Heart left ventricle (tissue), 16 donors: Measurements from ENCODE around the gene NUDT2. TPM values are rescaled to one million over a fixed set of nuclear protein-coding genes. Genes with fewer than 3 reads are reported as not detected.

Experiments used
- ATAC-seq, 4 donors: fragments of 200-7000 bp; cut with Tn5 transposase; one replicate each; pipeline ENCODE4 v1.9.1; 2020 to 2022; ENCODE audit warnings: moderate library complexity in 4 of 4, mild to moderate bottlenecking in 3 of 4, moderate number of reproducible peaks in 1 of 4
- DNase-seq, 5 donors: peaks; one replicate each; pipeline ENCODE4 v3.0.0-alpha.2; 2020
- H3K27ac ChIP-seq, 12 donors: fragments of 200-600 bp; sonication (generic) in 4 of 12; one replicate each; pipeline versions ENCODE4 v1.5.0 to v1.8.0; 2016 to 2022; ENCODE audit warnings: mild to moderate bottlenecking in 2 of 12
- H3K27me3 ChIP-seq, 9 donors: fragments of 200-600 bp; sonication (generic) in 2 of 9; one replicate each; pipeline versions ENCODE4 v1.5.1 to v1.8.0; 2016 to 2022; ENCODE audit warnings: mild to moderate bottlenecking in 3 of 9
- H3K36me3 ChIP-seq, 9 donors: fragments of 200-600 bp; sonication (generic) in 2 of 9; one replicate each; pipeline versions ENCODE4 v1.5.0 to v1.8.0; 2018 to 2022; ENCODE audit warnings: mild to moderate bottlenecking in 2 of 9
- H3K4me1 ChIP-seq, 12 donors: fragments of 200-600 bp; sonication (generic) in 4 of 12; one replicate each; pipeline versions ENCODE4 v1.5.0 to v1.8.0; 2016 to 2022; ENCODE audit warnings: mild to moderate bottlenecking in 3 of 12
- H3K4me3 ChIP-seq, 12 donors: fragments of 200-600 bp; sonication (generic) in 4 of 12; one replicate each; pipeline versions ENCODE4 v1.5.0 to v1.8.0; 2017 to 2022; ENCODE audit warnings: mild to moderate bottlenecking in 9 of 12, moderate library complexity in 4 of 12
- H3K9me3 ChIP-seq, 12 donors: fragments of 200-600 bp; sonication (generic) in 4 of 12; one replicate each; pipeline versions ENCODE4 v1.5.0 to v1.8.0; 2016 to 2022; ENCODE audit warnings: mild to moderate bottlenecking in 1 of 12
- POLR2A ChIP-seq, 2 donors: fragments of 450-650 bp; IDR thresholded peaks; one replicate each; pipeline ENCODE4 v1.6.1; 2017; ENCODE audit warnings: antibody characterized with exemption in 2 of 2, mild to moderate bottlenecking in 2 of 2, moderate library complexity in 2 of 2
- WGBS, 4 donors: extraction: QIAGEN DNeasy Blood & Tissue Kit in 2 of 4; methylation state at CpG; one replicate each; pipeline versions ENCODE4 v1.1.5 to v1.1.7; 2013 to 2018; 5-methylcytosine and 5-hydroxymethylcytosine counted together
- intact Hi-C, 10 donors: fragments of 100-400 bp; cut with DNase I; formaldehyde crosslinking; loops; one replicate each; pipeline versions ENCODE4 v1.11.1 to v1.14.2; 2022
- polyA plus RNA-seq, 2 donors: library from polyadenylated mRNA; stranded (reverse); fragments of 200-250 nt; gene quantifications; one replicate each; pipeline ENCODE4 v1.2.3, GENCODE V29; 2013
- total RNA-seq, 9 donors: library from RNA; depleted of rRNA in 2 of 9; stranded (reverse); fragments of >200 nt in 2 of 9; fragmentation: NEBNext Ultra II Directional in 3 of 9; extraction: Animal tissue kit (Norgen Biotek cat#: 25700) in 3 of 9; gene quantifications; one replicate each; pipeline versions ENCODE4 v1.1.0 to v1.2.4, GENCODE V29; 2016 to 2023
- TF ChIP-seq, protein P1 (sequence below), 12 donors: fragments of 200-600 bp; sonication (generic) in 4 of 12; IDR thresholded peaks; one replicate each; pipeline versions ENCODE4 v1.5.0 to v1.8.0; 2018 to 2022; ENCODE audit warnings: antibody characterized with exemption in 12 of 12, mild to moderate bottlenecking in 5 of 12
- donor health status: ischemic (EF 13 %, LVEDD 7.1; RV severe dilation, severe dysfunction).
- donor health status: healthy with polysubstance abuse.
- donor health status: DM: no; HTN: yes; CAD: no.
- donor health status: DM: no; HTN: no; CAD: no.
- donor health status: ischemic (EF 25% LVEDD 6.9; RV normal size, moderate dysfunction).
- donor health status: ischemic (EF 25% LVEDD 5.7; RV mildly dilated, moderate dysfunction).
- donor health status: healthy.
- donor health status: DM: yes; HTN: yes; CAD: no.
- donor health status: ischemic (EF 35%, LVEDD 5.7; RV mildly dilated, moderate dysfunction).
- donor health status: nonischemic (EF 11% LVEDD 7.7; RV severe dilation, severe dysfunction).
- donor health status: DM: yes; HTN: yes; CAD: no.
- donor health status: PGD.
- donor health status: ischemic (EF 29% LVEDD 5.4; RV normal size, mild dysfunction).
- donor health status: nonischemic (EF 23%, LVEDD 6.1; RV moderate dilation, normal function).

The NUDT2 gene
- total and polyA plus RNA-seq, 11 donors, result 14.1 to 27.6 (median 17.5) TPM

- H3K27ac ChIP-seq, result no peak overlapping the region
- H3K4me3 ChIP-seq, result no peak overlapping the region
- TF ChIP-seq, protein P1, sequence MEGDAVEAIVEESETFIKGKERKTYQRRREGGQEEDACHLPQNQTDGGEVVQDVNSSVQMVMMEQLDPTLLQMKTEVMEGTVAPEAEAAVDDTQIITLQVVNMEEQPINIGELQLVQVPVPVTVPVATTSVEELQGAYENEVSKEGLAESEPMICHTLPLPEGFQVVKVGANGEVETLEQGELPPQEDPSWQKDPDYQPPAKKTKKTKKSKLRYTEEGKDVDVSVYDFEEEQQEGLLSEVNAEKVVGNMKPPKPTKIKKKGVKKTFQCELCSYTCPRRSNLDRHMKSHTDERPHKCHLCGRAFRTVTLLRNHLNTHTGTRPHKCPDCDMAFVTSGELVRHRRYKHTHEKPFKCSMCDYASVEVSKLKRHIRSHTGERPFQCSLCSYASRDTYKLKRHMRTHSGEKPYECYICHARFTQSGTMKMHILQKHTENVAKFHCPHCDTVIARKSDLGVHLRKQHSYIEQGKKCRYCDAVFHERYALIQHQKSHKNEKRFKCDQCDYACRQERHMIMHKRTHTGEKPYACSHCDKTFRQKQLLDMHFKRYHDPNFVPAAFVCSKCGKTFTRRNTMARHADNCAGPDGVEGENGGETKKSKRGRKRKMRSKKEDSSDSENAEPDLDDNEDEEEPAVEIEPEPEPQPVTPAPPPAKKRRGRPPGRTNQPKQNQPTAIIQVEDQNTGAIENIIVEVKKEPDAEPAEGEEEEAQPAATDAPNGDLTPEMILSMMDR (IDR thresholded peaks at IDR 0.05), result no peak
- TF ChIP-seq POLR2A (IDR thresholded peaks at IDR 0.05), result no peak
- peaks cover 0 to 9% (median 0%) of the 10 kb centered on the region in 9 donors for H3K27me3 ChIP-seq
- no peaks in the 10 kb centered on the region for H3K9me3 ChIP-seq
- H3K36me3 ChIP-seq, result peaks cover 0 to 23% (median 6%) of the 10 kb centered on the region in 9 donors
- ATAC-seq (no peak), DNase-seq (no peak)
- 79 to 88% (median 83%) methylated on average over 47 to 60 of the region's 60 CpGs for WGBS, 4 donors
- peaks cover 0 to 25% (median 11%) of the 10 kb centered on the region in 12 donors for H3K4me1 ChIP-seq
- intact Hi-C loops, result no loop called here
Measured at GRCh38 chr9:34371886-34372466, 42.6 kb downstream of the NUDT2 start.

DNA sequence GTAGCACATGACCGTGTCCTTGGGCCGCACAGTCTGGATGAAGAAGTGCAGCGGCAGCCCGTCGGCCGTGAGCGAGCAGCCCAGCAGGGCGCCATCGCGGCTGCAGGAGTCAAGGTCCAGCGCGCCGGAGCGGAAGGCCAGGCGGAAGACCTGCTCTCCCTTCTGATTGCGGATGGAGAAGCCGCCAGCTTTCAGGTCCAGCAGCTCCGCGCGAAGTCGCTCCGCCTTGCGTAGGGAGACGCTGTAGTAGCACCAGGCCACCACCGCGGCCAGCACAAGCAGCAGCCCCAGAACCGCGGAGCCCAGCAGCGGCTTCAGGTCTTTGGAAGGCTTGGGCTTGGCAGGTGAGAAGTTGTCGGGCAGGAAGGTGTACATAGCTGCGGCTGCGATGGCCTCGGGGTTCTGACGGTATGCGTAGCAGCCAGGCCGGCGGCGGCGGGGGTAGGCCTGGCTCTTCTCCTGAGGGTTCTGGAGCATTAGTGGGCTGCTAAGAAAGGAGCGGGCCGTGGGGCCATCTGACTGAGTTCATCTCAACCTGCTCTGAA, 43.2 kb downstream of the NUDT2 start:
- DNase-seq (no peak), ATAC-seq (no peak)
- WGBS, 4 donors, result 78 to 92% (median 80%) methylated on average over 16 to 41 of the region's 41 CpGs
- H3K27ac ChIP-seq, result peak overlapping the region in 1 of 12 donors; percentile 17
- intact Hi-C loops, result no loop called here
- H3K27me3 ChIP-seq, result peaks cover 0 to 9% (median 0%) of the 10 kb centered on the region in 9 donors
- peaks cover 0 to 30% (median 11%) of the 10 kb centered on the region in 12 donors for H3K4me1 ChIP-seq
- no peaks in the 10 kb centered on the region for H3K9me3 ChIP-seq
- TF ChIP-seq POLR2A (IDR thresholded peaks at IDR 0.05), result no peak
- TF ChIP-seq, protein P1 (IDR thresholded peaks at IDR 0.05), result no peak
- H3K36me3 ChIP-seq, result peaks cover 0 to 23% (median 6%) of the 10 kb centered on the region in 9 donors
- H3K4me3 ChIP-seq, result no peak overlapping the region

DNA sequence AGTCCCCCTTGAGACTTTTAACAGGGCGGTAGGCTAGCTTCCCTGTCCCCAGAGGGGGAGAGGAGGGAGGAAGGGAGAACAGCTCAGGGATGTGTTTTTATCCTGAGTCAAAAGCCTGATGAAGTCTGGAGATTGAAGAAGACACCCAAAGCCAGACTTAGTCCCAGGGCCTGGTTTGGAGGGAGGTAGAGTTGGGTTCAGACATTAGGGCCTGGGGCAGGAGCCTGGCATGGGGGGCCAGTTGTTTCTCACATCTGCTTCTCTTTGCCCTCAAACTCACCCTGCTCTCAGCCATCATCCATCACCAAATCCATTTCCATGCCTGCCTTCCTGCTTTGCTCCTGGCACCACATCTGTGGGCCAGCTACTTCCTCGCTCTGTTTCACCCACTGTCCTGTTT, 44.4 kb downstream of the NUDT2 start:
- peak overlapping the region in 1 of 12 donors; percentile 5 for H3K27ac ChIP-seq
- ATAC-seq (no peak), DNase-seq (no peak)
- peaks cover 0 to 32% (median 12%) of the 10 kb centered on the region in 12 donors for H3K4me1 ChIP-seq
- H3K9me3 ChIP-seq, result no peaks in the 10 kb centered on the region
- intact Hi-C loops, result no loop called here
- no peak overlapping the region for H3K4me3 ChIP-seq
- H3K27me3 ChIP-seq, result peaks cover 0 to 9% (median 0%) of the 10 kb centered on the region in 9 donors
- TF ChIP-seq POLR2A (IDR thresholded peaks at IDR 0.05), result no peak
- TF ChIP-seq, protein P1 (IDR thresholded peaks at IDR 0.05), result no peak
- WGBS, 4 donors, result 94 to 98% (median 96%) methylated on average over 2 of the region's 2 CpGs
- peaks cover 0 to 23% (median 6%) of the 10 kb centered on the region in 9 donors for H3K36me3 ChIP-seq

- Histone ChIP-seq H3K36me3 (peaks cover 0 to 23% (median 6%) of the 10 kb centered on the region in 9 donors), H3K4me3 (no peak overlapping the region), H3K9me3 (no peaks in the 10 kb centered on the region), H3K4me1 (peaks cover 0 to 35% (median 14%) of the 10 kb centered on the region in 12 donors), H3K27ac (no peak overlapping the region), H3K27me3 (peaks cover 0 to 9% (median 0%) of the 10 kb centered on the region in 9 donors)
- intact Hi-C loops, result no loop called here
- 89 to 99% (median 96%) methylated on average over 3 of the region's 3 CpGs for WGBS, 4 donors
- ATAC-seq (no peak), DNase-seq (no peak)
- no peak for TF ChIP-seq POLR2A (IDR thresholded peaks at IDR 0.05)
- TF ChIP-seq, protein P1 (IDR thresholded peaks at IDR 0.05), result no peak
Measured at GRCh38 chr9:34374339-34374738, 45.0 kb downstream of the NUDT2 start.
